Measurements from ENCODE around the gene VPS8. TPM values are rescaled to one million over a fixed set of nuclear protein-coding genes. Genes with fewer than 3 reads are reported as not detected.

VPS8 gene
- total RNA-seq, 1 experiment from 2014 or later: 44.3 TPM

DNA sequence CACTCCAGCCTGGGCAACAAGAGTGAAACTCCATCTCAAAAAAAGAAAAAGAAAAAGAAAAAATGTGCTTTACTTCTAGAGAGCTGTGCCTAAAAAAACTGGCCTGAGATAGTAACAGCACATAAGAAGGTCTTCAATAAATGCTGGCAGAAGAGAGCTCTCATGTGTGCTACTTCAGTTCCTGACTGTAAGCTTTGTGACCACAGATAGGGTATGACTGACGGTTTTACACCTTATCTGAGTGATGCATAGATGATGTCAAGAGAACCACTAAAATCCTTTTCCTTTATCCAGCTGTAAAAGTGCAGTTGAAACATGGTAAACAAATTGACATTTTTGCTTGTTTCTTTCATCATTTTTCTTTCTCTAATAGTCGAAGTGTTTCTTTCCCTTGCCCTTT, 213.0 kb downstream of the VPS8 start:
- Histone ChIP-seq H3K4me1 (no peaks in the 10 kb centered on the region), H3K27ac (no peak overlapping the region), H3K9me3 (replicated peaks) (no peaks in the 10 kb centered on the region), H3K4me3 (no peak overlapping the region), H3K27me3 (no peaks in the 10 kb centered on the region), H3K36me3 (peaks cover 3% of the 10 kb centered on the region; the same call in 1 of the 2 replicates)
- DNase-seq: no peak

GRCh38 chr3:185028121-185028520, 216.2 kb downstream of the VPS8 start:
- no peaks in the 10 kb centered on the region for H3K4me1 ChIP-seq
- peaks cover 7% of the 10 kb centered on the region; the same call in 1 of the 2 replicates for H3K36me3 ChIP-seq

GRCh38 chr3:185029086-185029485, 217.1 kb downstream of the VPS8 start:
- H3K36me3 ChIP-seq: peaks cover 7% of the 10 kb centered on the region; the same call in 1 of the 2 replicates
- H3K27me3 ChIP-seq: no peaks in the 10 kb centered on the region
- no peaks in the 10 kb centered on the region for H3K9me3 ChIP-seq (replicated peaks)
- no peak for DNase-seq
- no peaks in the 10 kb centered on the region for H3K4me1 ChIP-seq
- no peak overlapping the region for H3K4me3 ChIP-seq
- no peak overlapping the region for H3K27ac ChIP-seq

More at GRCh38 chr3:185028121-185028520, 216.2 kb downstream of the VPS8 start:
- Histone ChIP-seq H3K27ac (no peak overlapping the region), H3K4me3 (no peak overlapping the region), H3K27me3 (no peaks in the 10 kb centered on the region), H3K9me3 (replicated peaks) (no peaks in the 10 kb centered on the region)
- no peak for DNase-seq

GRCh38 chr3:185030399-185030798, 218.4 kb downstream of the VPS8 start:
- peaks cover 7% of the 10 kb centered on the region; the same call in 1 of the 2 replicates for H3K36me3 ChIP-seq
- H3K4me1 ChIP-seq: no peaks in the 10 kb centered on the region
- H3K27ac ChIP-seq: no peak overlapping the region
- H3K4me3 ChIP-seq: no peak overlapping the region
- no peaks in the 10 kb centered on the region for H3K27me3 ChIP-seq
- no peaks in the 10 kb centered on the region for H3K9me3 ChIP-seq (replicated peaks)
- no peak for DNase-seq

GRCh38 chr3:185030951-185031350, 219.0 kb downstream of the VPS8 start:
- no peak for DNase-seq
- Histone ChIP-seq H3K4me3 (no peak overlapping the region), H3K9me3 (replicated peaks) (no peaks in the 10 kb centered on the region)

GRCh38 chr3:185037801-185038200, 225.8 kb downstream of the VPS8 start:
- no peak overlapping the region for H3K4me3 ChIP-seq
- H3K27me3 ChIP-seq: no peaks in the 10 kb centered on the region
- no peak overlapping the region for H3K27ac ChIP-seq
- H3K9me3 ChIP-seq (replicated peaks): no peaks in the 10 kb centered on the region; the same call in 1 of the 2 replicates
- H3K4me1 ChIP-seq: no peaks in the 10 kb centered on the region
- H3K36me3 ChIP-seq: no peaks in the 10 kb centered on the region
- no peak for DNase-seq

More at GRCh38 chr3:185030951-185031350, 219.0 kb downstream of the VPS8 start:
- Histone ChIP-seq H3K27ac (no peak overlapping the region), H3K27me3 (no peaks in the 10 kb centered on the region), H3K4me1 (no peaks in the 10 kb centered on the region), H3K36me3 (peaks cover 7% of the 10 kb centered on the region; the same call in 1 of the 2 replicates)

DNA sequence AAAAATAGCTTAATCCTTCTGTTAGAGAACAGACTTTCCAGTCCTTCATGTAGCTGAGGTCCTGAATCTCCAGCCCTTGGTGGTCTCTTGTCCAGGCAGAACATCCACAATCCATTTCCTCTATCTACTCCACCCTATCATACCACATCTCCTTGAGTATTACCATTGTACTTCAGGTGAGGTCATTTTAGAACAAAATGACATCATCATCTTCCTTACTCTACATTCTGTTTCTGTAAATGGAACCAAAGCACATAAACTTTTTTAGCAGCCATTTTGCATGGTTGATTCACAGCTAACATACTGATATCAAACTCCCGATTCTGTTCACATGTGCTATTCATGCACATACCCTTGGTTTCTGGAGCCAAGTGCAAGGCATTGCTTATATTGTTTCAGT, 228.5 kb downstream of the VPS8 start:
- no peaks in the 10 kb centered on the region for H3K36me3 ChIP-seq
- H3K4me3 ChIP-seq: no peak overlapping the region
- no peak for DNase-seq
- H3K4me1 ChIP-seq: no peaks in the 10 kb centered on the region
- no peaks in the 10 kb centered on the region; the same call in 1 of the 2 replicates for H3K9me3 ChIP-seq (replicated peaks)
- H3K27ac ChIP-seq: no peak overlapping the region
- no peaks in the 10 kb centered on the region for H3K27me3 ChIP-seq

DNA sequence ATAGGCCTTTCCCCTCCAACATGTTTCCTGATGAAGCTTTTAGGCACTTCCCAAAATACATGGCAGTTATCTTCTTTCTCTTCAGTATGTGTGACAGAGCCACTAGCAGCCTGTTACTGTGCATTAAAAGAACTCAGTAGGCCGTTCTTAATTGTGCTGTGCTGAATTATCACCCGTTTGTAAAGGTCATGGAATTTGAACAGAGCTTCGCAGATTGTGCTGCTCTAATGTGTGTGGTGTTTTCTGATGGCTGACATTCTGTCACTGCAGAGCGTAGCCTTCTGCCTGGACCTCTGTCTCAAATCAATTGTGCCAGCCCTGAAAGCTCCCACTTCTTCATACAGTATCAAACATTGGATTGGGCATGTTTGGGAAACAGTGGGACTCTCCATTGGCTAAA, 229.6 kb downstream of the VPS8 start:
- DNase-seq: no peak
- Histone ChIP-seq H3K27ac (no peak overlapping the region), H3K27me3 (no peaks in the 10 kb centered on the region), H3K4me1 (no peaks in the 10 kb centered on the region), H3K36me3 (no peaks in the 10 kb centered on the region), H3K4me3 (no peak overlapping the region), H3K9me3 (replicated peaks) (no peaks in the 10 kb centered on the region; the same call in 1 of the 2 replicates)

DNA sequence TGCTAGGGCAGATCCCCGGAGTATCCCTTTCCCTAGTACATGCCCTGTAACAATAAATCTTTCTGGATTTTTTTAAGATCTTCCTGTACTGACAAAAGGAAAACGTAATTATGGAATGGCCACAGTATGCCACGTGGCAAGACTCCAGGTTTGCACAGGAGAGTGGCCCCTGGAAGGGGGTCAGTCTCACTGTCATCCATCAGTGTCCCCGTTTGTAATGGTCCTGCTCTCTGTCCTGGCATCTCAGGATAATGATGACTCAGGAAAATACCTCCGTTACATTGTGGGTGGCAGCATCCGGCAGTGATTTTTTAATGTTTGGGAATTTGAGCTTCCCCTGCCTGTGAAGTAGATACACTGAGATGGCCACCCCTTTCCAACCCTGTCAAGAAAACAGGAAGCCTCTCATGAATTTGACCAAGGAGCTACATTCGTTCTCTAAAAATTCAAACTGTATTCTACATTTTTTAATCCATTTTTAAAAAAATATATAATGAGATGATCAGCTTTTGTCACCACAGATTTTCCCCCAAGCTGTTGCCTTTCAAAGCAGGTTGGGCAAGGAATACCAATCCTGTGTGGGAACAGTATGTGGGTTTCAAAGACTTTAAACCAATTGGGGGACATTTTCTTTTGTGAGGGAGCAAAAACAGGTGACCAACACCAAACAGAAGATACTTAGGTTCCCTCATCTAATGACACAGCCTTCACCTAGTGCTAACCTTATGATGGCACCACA, 230.5 kb downstream of the VPS8 start:
- no peaks in the 10 kb centered on the region for H3K27me3 ChIP-seq
- H3K36me3 ChIP-seq: no peaks in the 10 kb centered on the region
- H3K27ac ChIP-seq: no peak overlapping the region
- H3K9me3 ChIP-seq (replicated peaks): no peaks in the 10 kb centered on the region
- no peaks in the 10 kb centered on the region for H3K4me1 ChIP-seq
- H3K4me3 ChIP-seq: no peak overlapping the region
- no peak for DNase-seq

DNA sequence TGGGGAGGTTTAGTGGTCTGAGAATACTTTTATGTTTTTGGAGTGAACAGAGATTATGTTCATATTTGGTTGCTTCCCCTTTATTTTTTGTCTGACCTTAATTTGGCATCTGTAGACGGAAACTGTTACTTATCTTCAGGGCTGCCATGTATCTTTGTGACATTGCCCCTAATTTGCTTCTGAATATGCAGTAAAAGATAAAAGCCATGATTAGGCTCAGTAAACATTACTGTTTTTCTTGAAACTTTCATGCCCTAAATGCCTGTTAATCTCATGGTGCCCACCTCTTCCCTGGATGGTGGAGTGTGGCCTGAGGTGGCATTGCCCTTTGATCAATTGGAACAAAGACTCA, 234.2 kb downstream of the VPS8 start:
- H3K27me3 ChIP-seq: no peaks in the 10 kb centered on the region
- no peaks in the 10 kb centered on the region for H3K4me1 ChIP-seq
- no peak overlapping the region for H3K4me3 ChIP-seq
- H3K27ac ChIP-seq: no peak overlapping the region
- no peaks in the 10 kb centered on the region for H3K9me3 ChIP-seq (replicated peaks)
- no peak for DNase-seq
- H3K36me3 ChIP-seq: peaks cover 6% of the 10 kb centered on the region; the same call in 1 of the 2 replicates

- H3K4me1 ChIP-seq: no peaks in the 10 kb centered on the region
- no peaks in the 10 kb centered on the region for H3K27me3 ChIP-seq
- peaks cover 6% of the 10 kb centered on the region; the same call in 1 of the 2 replicates for H3K36me3 ChIP-seq
- DNase-seq: no peak
- no peak overlapping the region for H3K4me3 ChIP-seq
- no peaks in the 10 kb centered on the region for H3K9me3 ChIP-seq (replicated peaks)
- H3K27ac ChIP-seq: no peak overlapping the region
These were observed 234.6 kb downstream of the VPS8 start for GRCh38 chr3:185046603-185047002.

- Histone ChIP-seq H3K4me3 (no peak overlapping the region), H3K27ac (no peak overlapping the region), H3K36me3 (peaks cover 12% of the 10 kb centered on the region; the same call in 1 of the 2 replicates), H3K4me1 (no peaks in the 10 kb centered on the region), H3K9me3 (replicated peaks) (no peaks in the 10 kb centered on the region), H3K27me3 (no peaks in the 10 kb centered on the region)
- peak in 1 of 2 experiments; percentile 8 for DNase-seq
These were observed 237.7 kb downstream of the VPS8 start for GRCh38 chr3:185049710-185050109.

- H3K27ac ChIP-seq: no peak overlapping the region
- peaks cover 15% of the 10 kb centered on the region; the same call in 1 of the 2 replicates for H3K36me3 ChIP-seq
These were observed 239.8 kb downstream of the VPS8 start for GRCh38 chr3:185051801-185052200.

DNA sequence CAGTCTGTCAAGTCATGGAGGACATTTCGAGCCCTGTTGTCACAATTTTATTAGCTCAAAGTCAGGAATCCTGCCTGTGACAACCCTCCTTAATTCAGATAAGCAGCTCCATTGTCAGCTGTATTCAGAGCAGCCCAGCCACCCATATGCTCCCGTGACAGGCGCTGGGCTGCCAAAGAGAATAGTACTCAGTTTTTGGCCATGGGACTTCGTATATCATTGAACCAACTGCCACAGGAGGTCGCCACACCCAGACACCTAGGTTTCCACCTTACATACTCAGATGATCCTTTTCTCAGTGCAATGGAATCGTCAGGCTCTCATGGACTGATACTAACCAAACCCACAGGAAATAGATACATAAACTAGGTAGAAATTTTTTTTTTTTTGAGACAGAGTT, 240.7 kb downstream of the VPS8 start:
- peaks cover 15% of the 10 kb centered on the region; the same call in 1 of the 2 replicates for H3K36me3 ChIP-seq
- DNase-seq: no peak
- H3K9me3 ChIP-seq (replicated peaks): no peaks in the 10 kb centered on the region
- no peak overlapping the region for H3K4me3 ChIP-seq
- H3K27ac ChIP-seq: no peak overlapping the region
- H3K4me1 ChIP-seq: no peaks in the 10 kb centered on the region
- no peaks in the 10 kb centered on the region for H3K27me3 ChIP-seq

More at GRCh38 chr3:185051801-185052200, 239.8 kb downstream of the VPS8 start:
- no peaks in the 10 kb centered on the region for H3K4me1 ChIP-seq
- H3K27me3 ChIP-seq: no peaks in the 10 kb centered on the region
- DNase-seq: no peak
- H3K9me3 ChIP-seq (replicated peaks): no peaks in the 10 kb centered on the region
- no peak overlapping the region for H3K4me3 ChIP-seq

DNA sequence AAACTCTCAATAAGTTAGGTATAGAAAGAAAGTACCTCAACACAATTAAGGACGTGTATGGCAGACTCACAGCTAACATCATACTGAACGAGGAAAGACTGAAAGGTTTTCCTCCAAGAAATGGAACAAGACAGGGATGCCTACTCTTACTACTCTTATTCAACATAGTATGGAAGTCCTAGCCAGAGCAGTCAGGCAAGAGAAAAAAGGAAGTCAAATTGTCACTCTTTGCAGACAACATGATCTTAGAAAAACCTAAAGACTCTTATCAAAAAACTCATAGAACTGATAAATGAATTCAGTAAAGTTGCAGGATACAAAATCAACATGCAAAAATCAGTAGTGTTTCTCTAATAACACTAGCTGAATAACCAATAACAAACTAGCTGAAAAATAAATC, 244.9 kb downstream of the VPS8 start:
- H3K9me3 ChIP-seq (replicated peaks): no peaks in the 10 kb centered on the region
- H3K36me3 ChIP-seq: peaks cover 9% of the 10 kb centered on the region; the same call in 1 of the 2 replicates
- no peak overlapping the region for H3K27ac ChIP-seq
- no peaks in the 10 kb centered on the region for H3K27me3 ChIP-seq
- DNase-seq: no peak
- no peak overlapping the region for H3K4me3 ChIP-seq
- no peaks in the 10 kb centered on the region for H3K4me1 ChIP-seq

GRCh38 chr3:185057829-185058228, 245.9 kb downstream of the VPS8 start:
- no peak for DNase-seq
- Histone ChIP-seq H3K4me3 (no peak overlapping the region), H3K4me1 (no peaks in the 10 kb centered on the region), H3K36me3 (peaks cover 9% of the 10 kb centered on the region; the same call in 1 of the 2 replicates), H3K9me3 (replicated peaks) (no peaks in the 10 kb centered on the region), H3K27ac (no peak overlapping the region), H3K27me3 (no peaks in the 10 kb centered on the region)
